OCI-LY3 (cell line): Measurements from ENCODE around the gene DAB1.

Source experiments
- H2AFZ ChIP-seq: fragments of 200-600, 300-600 bp; shearing (Covaris generic); 2 replicates; pipeline ENCODE4 v1.6.0; 2014; ENCODE audit warnings: antibody characterized with exemption, low read depth, low read length
- H3K27ac ChIP-seq: fragments of 200-600, 300-600 bp; sonication (generic); 2 replicates; pipeline ENCODE4 v1.5.1; 2014; ENCODE audit warnings: mild to moderate bottlenecking, low read length, moderate library complexity, mixed read lengths
- H3K27me3 ChIP-seq: fragments of 200-600, 300-600 bp; sonication (generic); 2 replicates; pipeline ENCODE4 v1.6.1; 2014; ENCODE audit warnings: low read depth, low read length, mixed read lengths
- H3K36me3 ChIP-seq: fragments of 200-600, 300-600 bp; sonication (generic); replicated peaks from 2 replicates; pipeline ENCODE3; 2014; ENCODE audit warnings: low read depth, low read length, mixed read lengths
- H3K4me1 ChIP-seq: fragments of 300-600, 200-600 bp; sonication (generic); 2 replicates; pipeline ENCODE4 v1.6.1; 2014; ENCODE audit warnings: low read length, mixed read lengths
- H3K4me2 ChIP-seq: fragments of 200-600, 300-600 bp; sonication (generic); 2 replicates; pipeline ENCODE4 v1.6.1; 2014; ENCODE audit warnings: low read length, mixed read lengths
- H3K4me3 ChIP-seq: fragments of 300-600, 200-600 bp; sonication (generic); 2 replicates; pipeline ENCODE4 v1.5.1; 2014; ENCODE audit warnings: antibody characterized with exemption, mild to moderate bottlenecking, low read length, moderate library complexity
- H3K79me2 ChIP-seq: fragments of 300-600, 200-600 bp; shearing (Covaris generic); 2 replicates; pipeline ENCODE4 v1.6.1; 2014; ENCODE audit warnings: mild to moderate bottlenecking, low read length, mixed read lengths
- H3K9ac ChIP-seq: fragments of 300-600, 200-600 bp; shearing (Covaris generic); 2 replicates; pipeline ENCODE4 v1.6.0; 2014; ENCODE audit warnings: mild to moderate bottlenecking, low read length, moderate library complexity
- H3K9me3 ChIP-seq: fragments of 200-600, 300-600 bp; shearing (Covaris generic); 2 replicates; pipeline ENCODE4 v1.6.1; 2014; ENCODE audit warnings: low read length, mixed read lengths; ENCODE audit not compliant: insufficient read depth
- H4K20me1 ChIP-seq: fragments of 200-600, 300-600 bp; sonication (generic); 2 replicates; pipeline ENCODE4 v1.6.1; 2016; ENCODE audit warnings: low read length, mixed read lengths; ENCODE audit not compliant: insufficient read depth
- EZH2phosphoT487 ChIP-seq: fragments of 200-600 bp; shearing (Covaris generic); IDR thresholded peaks from 2 replicates; pipeline ENCODE4 v1.6.1; 2018; ENCODE audit warnings: antibody characterized with exemption, mixed run types, low read depth
- TF ChIP-seq, protein P1 (sequence below): fragments of 200-600, 300-600 bp; sonication (generic); IDR thresholded peaks from 2 replicates; pipeline ENCODE4 v1.5.1; 2014; ENCODE audit warnings: antibody characterized with exemption, low read length, low read depth

DAB1 gene

DNA sequence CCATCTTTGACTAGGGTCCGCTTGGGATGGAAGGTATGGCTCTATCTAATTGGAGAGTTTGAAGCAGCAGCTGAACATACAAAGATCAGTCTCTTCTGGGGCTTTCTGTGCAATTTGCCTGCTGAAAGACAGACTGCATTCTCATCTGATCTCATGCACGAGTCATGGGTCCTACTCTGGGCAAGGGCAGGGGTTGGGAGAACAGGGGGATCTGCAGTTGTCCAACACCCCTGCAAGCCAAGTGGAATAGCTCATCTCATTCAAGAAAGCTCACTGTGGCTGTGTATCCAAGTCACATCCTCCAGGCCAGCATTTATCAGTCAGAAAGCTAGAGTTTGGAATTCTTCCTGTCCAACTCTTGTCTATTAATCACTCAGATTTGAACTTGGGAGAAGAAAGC is 280.9 kb downstream of the DAB1 start:
- H3K9ac ChIP-seq, result no peak overlapping the region
- H3K27ac ChIP-seq, result no peak overlapping the region
- no peaks in the 10 kb centered on the region for H4K20me1 ChIP-seq
- H3K36me3 ChIP-seq, result no peaks in the 10 kb centered on the region
- H3K4me3 ChIP-seq, result no peak overlapping the region
- peaks cover 7% of the 10 kb centered on the region for H3K4me1 ChIP-seq
- no peak overlapping the region for H3K4me2 ChIP-seq
- no peak for TF ChIP-seq EZH2phosphoT487
- TF ChIP-seq, protein P1, sequence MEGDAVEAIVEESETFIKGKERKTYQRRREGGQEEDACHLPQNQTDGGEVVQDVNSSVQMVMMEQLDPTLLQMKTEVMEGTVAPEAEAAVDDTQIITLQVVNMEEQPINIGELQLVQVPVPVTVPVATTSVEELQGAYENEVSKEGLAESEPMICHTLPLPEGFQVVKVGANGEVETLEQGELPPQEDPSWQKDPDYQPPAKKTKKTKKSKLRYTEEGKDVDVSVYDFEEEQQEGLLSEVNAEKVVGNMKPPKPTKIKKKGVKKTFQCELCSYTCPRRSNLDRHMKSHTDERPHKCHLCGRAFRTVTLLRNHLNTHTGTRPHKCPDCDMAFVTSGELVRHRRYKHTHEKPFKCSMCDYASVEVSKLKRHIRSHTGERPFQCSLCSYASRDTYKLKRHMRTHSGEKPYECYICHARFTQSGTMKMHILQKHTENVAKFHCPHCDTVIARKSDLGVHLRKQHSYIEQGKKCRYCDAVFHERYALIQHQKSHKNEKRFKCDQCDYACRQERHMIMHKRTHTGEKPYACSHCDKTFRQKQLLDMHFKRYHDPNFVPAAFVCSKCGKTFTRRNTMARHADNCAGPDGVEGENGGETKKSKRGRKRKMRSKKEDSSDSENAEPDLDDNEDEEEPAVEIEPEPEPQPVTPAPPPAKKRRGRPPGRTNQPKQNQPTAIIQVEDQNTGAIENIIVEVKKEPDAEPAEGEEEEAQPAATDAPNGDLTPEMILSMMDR, result no peak
- H2AFZ ChIP-seq, result no peak overlapping the region
- no peaks in the 10 kb centered on the region for H3K79me2 ChIP-seq
- no peaks in the 10 kb centered on the region for H3K27me3 ChIP-seq
- no peaks in the 10 kb centered on the region for H3K9me3 ChIP-seq

DNA sequence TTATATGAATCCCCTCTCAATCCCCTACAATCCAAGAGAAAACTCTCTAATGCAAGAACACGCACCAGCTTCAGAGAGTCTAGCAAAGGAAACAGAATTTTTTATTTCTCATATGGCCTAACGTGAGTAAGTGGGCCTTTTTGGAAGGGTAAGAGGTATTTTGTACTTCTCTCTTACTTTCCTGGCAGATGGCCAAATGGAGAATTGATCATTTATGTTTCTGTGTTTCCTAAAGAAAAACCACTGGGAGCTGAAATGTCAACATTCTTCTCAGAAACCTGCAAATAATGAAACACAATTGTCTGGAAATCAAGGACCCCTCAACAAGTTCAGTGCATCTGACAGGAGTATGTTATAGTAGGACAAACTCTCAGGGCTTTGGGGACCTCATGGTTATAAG is 281.7 kb downstream of the DAB1 start:
- no peaks in the 10 kb centered on the region for H3K36me3 ChIP-seq
- no peak overlapping the region for H3K27ac ChIP-seq
- no peak overlapping the region for H2AFZ ChIP-seq
- H3K4me3 ChIP-seq, result no peak overlapping the region
- no peak overlapping the region for H3K4me2 ChIP-seq
- TF ChIP-seq EZH2phosphoT487, result no peak
- TF ChIP-seq, protein P1, result no peak
- H3K4me1 ChIP-seq, result peaks cover 15% of the 10 kb centered on the region
- H3K79me2 ChIP-seq, result no peaks in the 10 kb centered on the region
- no peak overlapping the region for H3K9ac ChIP-seq
- H3K27me3 ChIP-seq, result no peaks in the 10 kb centered on the region
- no peaks in the 10 kb centered on the region for H3K9me3 ChIP-seq
- no peaks in the 10 kb centered on the region for H4K20me1 ChIP-seq

DNA sequence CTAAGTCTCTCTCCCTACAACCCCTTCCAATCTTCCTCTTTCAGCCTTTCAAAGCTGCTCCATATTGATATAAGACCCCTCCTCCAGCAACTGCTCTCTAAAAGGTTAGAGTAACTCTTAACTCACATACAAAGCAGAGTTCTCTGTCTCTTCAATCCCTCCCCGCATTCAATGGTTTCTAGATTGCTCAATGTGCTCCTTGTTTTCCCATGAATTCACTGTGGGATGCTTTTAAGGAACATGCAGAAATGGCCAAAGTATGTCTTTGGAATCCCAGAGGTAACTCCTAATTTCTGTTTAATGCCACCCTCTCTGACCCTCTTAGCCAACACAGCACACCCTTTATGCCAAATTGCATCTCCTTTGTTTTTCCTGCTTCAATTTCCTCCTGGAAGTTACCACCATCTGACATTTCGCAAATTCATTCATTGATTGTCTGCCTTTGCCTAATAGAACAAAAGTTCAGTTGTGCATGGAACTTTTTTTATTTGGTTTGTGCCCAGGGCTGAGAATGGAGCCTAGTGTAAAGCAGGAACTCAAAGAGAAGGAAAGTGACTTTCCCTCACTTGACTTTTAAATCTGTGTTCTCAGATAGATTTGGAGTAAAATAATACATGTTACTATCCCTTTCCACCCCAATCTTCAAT is 285.3 kb downstream of the DAB1 start:
- Histone ChIP-seq H2AFZ (no peak overlapping the region), H3K27me3 (no peaks in the 10 kb centered on the region), H3K4me1 (peaks cover 15% of the 10 kb centered on the region), H3K9me3 (no peaks in the 10 kb centered on the region), H3K79me2 (no peaks in the 10 kb centered on the region), H3K36me3 (no peaks in the 10 kb centered on the region), H3K4me2 (peak overlapping the region; percentile 31), H3K9ac (no peak overlapping the region), H3K27ac (no peak overlapping the region), H4K20me1 (no peaks in the 10 kb centered on the region), H3K4me3 (no peak overlapping the region)
- no peak for TF ChIP-seq EZH2phosphoT487

DNA sequence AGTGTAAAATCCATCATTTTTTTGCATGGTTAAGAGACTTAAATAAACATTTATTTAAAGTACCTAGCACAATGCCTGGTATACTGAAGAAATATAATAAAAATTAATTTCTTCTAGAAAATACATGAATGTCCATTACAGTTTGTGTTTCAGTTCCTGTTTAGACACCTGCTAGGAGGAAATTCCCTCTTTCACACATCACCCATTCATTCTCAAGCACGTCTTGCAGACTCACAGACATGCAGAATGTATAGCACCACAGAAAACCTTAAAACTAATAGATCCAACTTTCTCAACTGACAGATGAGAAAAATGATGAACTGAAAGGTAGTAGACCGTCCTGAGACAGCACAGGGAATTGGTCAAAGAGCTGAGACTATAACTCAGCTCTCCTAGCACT is 285.9 kb downstream of the DAB1 start:
- no peak overlapping the region for H3K4me3 ChIP-seq
- TF ChIP-seq EZH2phosphoT487, result no peak
- TF ChIP-seq, protein P1, result no peak
- no peaks in the 10 kb centered on the region for H3K9me3 ChIP-seq
- no peaks in the 10 kb centered on the region for H3K79me2 ChIP-seq
- no peak overlapping the region for H2AFZ ChIP-seq
- peak overlapping the region; percentile 31 for H3K4me2 ChIP-seq
- peaks cover 15% of the 10 kb centered on the region for H3K4me1 ChIP-seq
- no peak overlapping the region for H3K9ac ChIP-seq
- H3K27me3 ChIP-seq, result no peaks in the 10 kb centered on the region
- H4K20me1 ChIP-seq, result no peaks in the 10 kb centered on the region
- H3K27ac ChIP-seq, result no peak overlapping the region
- H3K36me3 ChIP-seq, result no peaks in the 10 kb centered on the region
